OCI-LY7 (cell line): ENCODE measurements around the gene ZBTB20.

Source experiments
- EZH2phosphoT487 ChIP-seq: fragments of 200-600 bp; sonication (generic); IDR thresholded peaks from 2 replicates; pipeline ENCODE4 v1.6.1; 2018; ENCODE audit warnings: low read depth, borderline replicate concordance, mild to moderate bottlenecking, mixed run types, antibody characterized with exemption, low read length, moderate library complexity, mixed read lengths
- TF ChIP-seq, protein P1 (sequence below): fragments of 200-600 bp; sonication (generic); conservative IDR thresholded peaks from 2 replicates; pipeline ENCODE4 v1.5.1; 2014; ENCODE audit warnings: mild to moderate bottlenecking, antibody characterized with exemption, low read length, moderate library complexity, mixed read lengths

- TF ChIP-seq, protein P1, sequence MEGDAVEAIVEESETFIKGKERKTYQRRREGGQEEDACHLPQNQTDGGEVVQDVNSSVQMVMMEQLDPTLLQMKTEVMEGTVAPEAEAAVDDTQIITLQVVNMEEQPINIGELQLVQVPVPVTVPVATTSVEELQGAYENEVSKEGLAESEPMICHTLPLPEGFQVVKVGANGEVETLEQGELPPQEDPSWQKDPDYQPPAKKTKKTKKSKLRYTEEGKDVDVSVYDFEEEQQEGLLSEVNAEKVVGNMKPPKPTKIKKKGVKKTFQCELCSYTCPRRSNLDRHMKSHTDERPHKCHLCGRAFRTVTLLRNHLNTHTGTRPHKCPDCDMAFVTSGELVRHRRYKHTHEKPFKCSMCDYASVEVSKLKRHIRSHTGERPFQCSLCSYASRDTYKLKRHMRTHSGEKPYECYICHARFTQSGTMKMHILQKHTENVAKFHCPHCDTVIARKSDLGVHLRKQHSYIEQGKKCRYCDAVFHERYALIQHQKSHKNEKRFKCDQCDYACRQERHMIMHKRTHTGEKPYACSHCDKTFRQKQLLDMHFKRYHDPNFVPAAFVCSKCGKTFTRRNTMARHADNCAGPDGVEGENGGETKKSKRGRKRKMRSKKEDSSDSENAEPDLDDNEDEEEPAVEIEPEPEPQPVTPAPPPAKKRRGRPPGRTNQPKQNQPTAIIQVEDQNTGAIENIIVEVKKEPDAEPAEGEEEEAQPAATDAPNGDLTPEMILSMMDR: no peak
- TF ChIP-seq EZH2phosphoT487: no peak
These were observed 163.8 kb downstream of the ZBTB20 start for GRCh38 chr3:114983248-114983647.
